Measurements from ENCODE around the gene POPDC3.

Gene POPDC3

DNA sequence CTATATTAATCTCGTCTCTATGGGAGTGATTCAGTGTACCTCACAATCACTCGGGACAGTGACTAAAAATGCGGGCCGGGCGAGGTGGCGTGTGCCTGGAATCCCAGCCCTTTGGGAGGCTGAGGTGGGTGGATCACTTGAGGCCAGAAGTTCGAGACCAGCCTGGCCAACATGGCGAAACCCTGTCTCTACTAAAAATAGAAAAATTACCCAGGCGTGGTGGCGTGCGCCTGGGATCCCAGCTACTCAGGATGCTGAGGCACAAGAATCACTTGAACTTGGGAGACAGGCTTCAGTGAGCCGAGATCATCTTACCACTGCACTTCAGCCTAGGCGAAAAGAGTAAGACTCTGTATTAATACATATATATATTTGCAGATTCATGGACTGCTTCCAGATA lies 17.4 kb downstream of the POPDC3 start:
- H3K4me1 ChIP-seq: no peaks in the 10 kb centered on the region
- DNase-seq (ENCODE audit: low spot score in 2 of 2): no peak
- in situ Hi-C loops (cut with MboI; ENCODE audit: low sequenced_read_pairs): no loop called here

DNA sequence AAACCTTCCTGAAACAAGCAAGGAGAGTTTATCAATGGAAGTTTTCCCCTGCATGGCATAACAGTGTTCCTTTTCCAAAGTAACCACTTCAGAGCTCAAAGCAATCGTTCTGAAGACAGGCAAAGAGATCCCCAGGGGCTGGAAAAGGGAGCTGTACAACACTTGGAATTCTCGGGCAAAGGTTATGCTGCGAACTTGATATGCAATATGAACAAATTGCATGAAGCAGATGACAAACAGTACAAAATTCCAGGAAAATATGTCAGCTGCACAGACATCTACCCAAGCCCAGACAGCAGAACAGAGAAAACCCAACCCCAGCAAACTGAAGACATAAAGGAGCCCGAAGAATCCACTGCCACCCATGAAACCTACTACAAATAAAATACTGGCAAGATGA lies 18.4 kb downstream of the POPDC3 start:
- DNase-seq (ENCODE audit: low spot score in 2 of 2): no peak
- in situ Hi-C loops (cut with MboI; ENCODE audit: low sequenced_read_pairs): no loop called here
- no peaks in the 10 kb centered on the region for H3K36me3 ChIP-seq (replicated peaks)
- no peaks in the 10 kb centered on the region for H3K4me1 ChIP-seq
- no peak overlapping the region for H3K4me3 ChIP-seq
- no peaks in the 10 kb centered on the region for H3K27me3 ChIP-seq (ENCODE audit: low read depth)
- H3K9me3 ChIP-seq: no peaks in the 10 kb centered on the region

More for the DNA sequence above, 17.4 kb downstream of the POPDC3 start:
- Histone ChIP-seq H3K27me3 (ENCODE audit: low read depth) (no peaks in the 10 kb centered on the region), H3K36me3 (replicated peaks) (no peaks in the 10 kb centered on the region), H3K9me3 (no peaks in the 10 kb centered on the region), H3K4me3 (no peak overlapping the region)

GRCh38 chr6:105153676-105154075 lies 26.1 kb downstream of the POPDC3 start:
- no peaks in the 10 kb centered on the region for H3K27me3 ChIP-seq (ENCODE audit: low read depth)
- H3K36me3 ChIP-seq (replicated peaks): no peaks in the 10 kb centered on the region
- DNase-seq (ENCODE audit: low spot score in 2 of 2): no peak
- H3K4me1 ChIP-seq: peaks cover 2% of the 10 kb centered on the region
- no peak overlapping the region for H3K4me3 ChIP-seq
- H3K9me3 ChIP-seq: no peaks in the 10 kb centered on the region
- in situ Hi-C loops (cut with MboI; ENCODE audit: low sequenced_read_pairs): no loop called here

DNA sequence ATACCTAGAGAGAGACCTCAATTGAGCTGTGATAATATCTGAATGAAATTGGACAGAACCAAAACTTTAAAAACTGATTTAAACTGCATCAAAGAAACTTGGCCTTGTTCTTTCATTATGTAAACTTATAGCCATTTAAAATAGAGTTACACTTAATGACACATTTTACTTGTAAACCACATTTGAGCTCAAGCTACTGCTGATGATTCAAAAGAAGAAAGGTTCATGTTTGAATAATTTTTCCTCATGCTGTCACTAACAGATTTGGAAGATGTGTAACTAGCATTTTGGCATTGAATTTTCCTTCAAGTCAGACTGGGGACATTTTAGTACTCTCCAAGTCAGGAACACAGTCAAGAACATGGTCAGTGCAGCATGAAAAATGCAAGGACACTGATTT lies 26.9 kb downstream of the POPDC3 start:
- DNase-seq (ENCODE audit: low spot score in 2 of 2): no peak
- Histone ChIP-seq H3K4me3 (no peak overlapping the region), H3K9me3 (no peaks in the 10 kb centered on the region), H3K4me1 (peaks cover 9% of the 10 kb centered on the region), H3K27me3 (ENCODE audit: low read depth) (no peaks in the 10 kb centered on the region), H3K36me3 (replicated peaks) (no peaks in the 10 kb centered on the region)
- in situ Hi-C loops (cut with MboI; ENCODE audit: low sequenced_read_pairs): no loop called here

GRCh38 chr6:105151644-105152043 lies 28.2 kb downstream of the POPDC3 start:
- DNase-seq (ENCODE audit: low spot score in 2 of 2): no peak
- H3K4me1 ChIP-seq: peaks cover 20% of the 10 kb centered on the region
- no peak overlapping the region for H3K4me3 ChIP-seq
- no peaks in the 10 kb centered on the region for H3K27me3 ChIP-seq (ENCODE audit: low read depth)
- no peaks in the 10 kb centered on the region for H3K9me3 ChIP-seq
- in situ Hi-C loops (cut with MboI; ENCODE audit: low sequenced_read_pairs): no loop called here
- no peaks in the 10 kb centered on the region for H3K36me3 ChIP-seq (replicated peaks)

DNA sequence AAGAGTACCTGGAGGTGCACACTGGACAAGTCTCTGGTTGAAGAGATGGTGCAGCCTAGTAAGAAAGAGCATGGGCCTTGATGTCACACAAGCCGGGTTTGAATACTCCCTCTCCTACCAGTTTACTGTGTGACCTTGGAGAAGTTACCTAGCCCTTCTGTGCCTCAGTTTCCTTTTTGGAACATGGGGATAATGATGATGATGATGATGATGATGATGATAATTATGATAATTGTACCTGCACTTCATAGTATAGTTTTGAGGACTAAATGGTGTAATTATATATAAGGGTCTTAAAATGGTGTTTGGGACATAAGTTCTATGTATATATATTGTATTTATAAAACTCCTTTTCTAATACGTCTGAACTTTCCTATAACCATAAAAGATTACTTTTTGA lies 41.7 kb downstream of the POPDC3 start:
- in situ Hi-C loops (cut with MboI; ENCODE audit: low sequenced_read_pairs): no loop called here
- no peaks in the 10 kb centered on the region for H3K27me3 ChIP-seq (ENCODE audit: low read depth)
- H3K9me3 ChIP-seq: no peaks in the 10 kb centered on the region
- H3K4me3 ChIP-seq: no peak overlapping the region
- peaks cover 9% of the 10 kb centered on the region; the same call in 1 of the 2 replicates for H3K4me1 ChIP-seq
- no peak for DNase-seq (ENCODE audit: low spot score in 2 of 2)
- no peaks in the 10 kb centered on the region for H3K36me3 ChIP-seq (replicated peaks)

GRCh38 chr6:105137388-105137787 lies 42.4 kb downstream of the POPDC3 start:
- in situ Hi-C loops (cut with MboI; ENCODE audit: low sequenced_read_pairs): no loop called here
- DNase-seq (ENCODE audit: low spot score in 2 of 2): no peak
- Histone ChIP-seq H3K4me1 (peaks cover 9% of the 10 kb centered on the region; the same call in 1 of the 2 replicates), H3K9me3 (no peaks in the 10 kb centered on the region), H3K4me3 (peak overlapping the region; percentile 64), H3K36me3 (replicated peaks) (no peaks in the 10 kb centered on the region), H3K27me3 (ENCODE audit: low read depth) (no peaks in the 10 kb centered on the region)

DNA sequence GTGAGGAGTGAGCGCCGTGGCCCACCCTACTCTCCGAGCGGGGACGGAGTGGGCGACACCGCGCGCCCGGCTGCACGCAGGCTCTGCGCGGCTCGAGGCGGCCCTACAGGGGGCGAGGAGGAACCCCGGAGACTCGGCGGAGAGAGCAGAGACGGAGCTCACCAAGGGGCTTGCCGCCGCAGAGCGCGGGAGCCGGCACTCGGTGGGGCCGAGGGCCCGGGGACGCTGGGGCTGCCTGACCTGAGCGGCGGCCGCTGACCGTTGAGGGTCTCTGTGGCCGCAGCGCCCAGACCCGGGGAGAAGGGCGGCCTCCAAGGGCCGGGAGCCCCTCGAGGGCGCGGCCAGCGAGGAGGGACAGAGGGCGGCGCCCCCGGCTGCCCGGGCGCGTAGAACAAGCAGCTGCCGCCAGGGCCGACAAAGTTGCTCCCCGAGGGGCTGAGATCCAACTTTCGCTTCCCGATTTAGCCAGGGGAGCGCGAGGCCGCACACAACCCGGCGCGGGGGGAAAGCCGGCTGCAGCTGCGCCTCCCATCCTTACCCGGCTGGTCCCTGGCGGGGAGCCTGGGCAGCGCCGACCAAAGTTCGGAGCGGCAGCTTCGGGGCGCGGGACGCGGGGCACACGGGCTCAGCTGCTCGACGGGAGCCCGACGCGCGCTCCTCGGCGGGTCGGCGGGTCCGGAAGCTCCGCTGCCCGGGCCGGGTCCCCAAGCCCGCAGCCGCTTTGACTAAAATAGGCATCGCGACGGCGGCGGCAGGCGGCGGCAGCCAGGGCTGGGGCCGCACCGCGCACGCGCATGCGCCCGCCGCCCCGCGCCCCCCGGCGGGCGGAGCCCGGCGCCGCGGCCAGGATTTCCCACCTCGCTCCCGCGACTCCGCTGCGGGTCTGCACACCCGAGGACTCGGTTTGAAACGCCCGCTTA lies 43.1 kb downstream of the POPDC3 start:
- Histone ChIP-seq H3K27me3 (ENCODE audit: low read depth) (no peaks in the 10 kb centered on the region), H3K4me3 (peak overlapping the region; percentile 64), H3K36me3 (replicated peaks) (no peaks in the 10 kb centered on the region), H3K9me3 (no peaks in the 10 kb centered on the region), H3K4me1 (peaks cover 9% of the 10 kb centered on the region; the same call in 1 of the 2 replicates)
- in situ Hi-C loops (cut with MboI; ENCODE audit: low sequenced_read_pairs): no loop called here
- peak; percentile 49 to 72 for DNase-seq (ENCODE audit: low spot score in 2 of 2)

DNA sequence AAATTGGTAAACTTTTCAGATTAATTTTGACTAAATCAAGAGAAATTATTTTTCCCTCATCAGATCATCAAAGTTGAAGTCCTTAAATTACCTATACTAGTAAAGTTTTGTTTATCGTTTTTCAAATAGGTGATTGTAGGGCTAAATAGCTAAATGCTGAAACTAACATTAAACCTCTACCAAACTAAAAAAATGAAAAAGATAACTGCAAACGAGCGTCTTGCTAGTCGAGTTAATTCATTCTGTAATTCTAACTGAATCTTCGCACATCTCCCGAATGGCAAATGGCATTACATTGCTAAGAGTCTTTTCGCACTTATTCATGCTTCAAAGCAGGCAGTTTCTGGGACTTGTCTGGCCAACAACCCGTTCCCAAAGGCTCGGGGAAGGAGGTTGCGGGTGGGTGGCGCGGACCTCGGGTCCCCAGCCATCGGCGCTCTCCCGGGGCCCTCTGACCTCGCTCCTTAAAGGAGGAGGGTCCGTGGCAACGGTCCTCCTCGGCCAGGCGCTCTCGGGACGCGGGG lies 43.8 kb downstream of the POPDC3 start:
- in situ Hi-C loops (cut with MboI; ENCODE audit: low sequenced_read_pairs): no loop called here
- Histone ChIP-seq H3K4me1 (peaks cover 9% of the 10 kb centered on the region; the same call in 1 of the 2 replicates), H3K36me3 (replicated peaks) (no peaks in the 10 kb centered on the region), H3K27me3 (ENCODE audit: low read depth) (no peaks in the 10 kb centered on the region), H3K4me3 (peak overlapping the region; percentile 64), H3K9me3 (no peaks in the 10 kb centered on the region)
- DNase-seq (ENCODE audit: low spot score in 2 of 2): peak in 1 of 2 experiments; percentile 14

DNA sequence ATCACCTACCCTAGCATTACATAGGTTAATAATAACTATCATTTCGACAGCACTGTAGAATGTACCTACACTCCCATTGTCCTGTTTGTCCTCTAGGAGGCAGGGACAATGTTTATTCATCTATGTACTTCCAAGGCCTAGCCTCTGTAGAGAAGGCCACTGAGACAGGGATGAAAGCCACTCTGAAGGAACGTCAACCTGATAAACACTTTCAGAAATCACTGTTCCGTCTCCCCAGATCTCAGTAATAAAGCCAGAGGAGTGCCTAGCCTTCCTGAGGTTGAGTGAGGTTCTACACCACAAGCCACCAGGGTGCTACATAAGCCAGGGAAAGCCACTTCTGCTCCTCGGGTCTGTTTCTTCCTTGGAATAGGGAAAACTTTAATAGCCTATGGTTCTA lies 44.8 kb downstream of the POPDC3 start:
- H3K27me3 ChIP-seq (ENCODE audit: low read depth): no peaks in the 10 kb centered on the region
- in situ Hi-C loops (cut with MboI; ENCODE audit: low sequenced_read_pairs): no loop called here
- H3K4me3 ChIP-seq: no peak overlapping the region

DNA sequence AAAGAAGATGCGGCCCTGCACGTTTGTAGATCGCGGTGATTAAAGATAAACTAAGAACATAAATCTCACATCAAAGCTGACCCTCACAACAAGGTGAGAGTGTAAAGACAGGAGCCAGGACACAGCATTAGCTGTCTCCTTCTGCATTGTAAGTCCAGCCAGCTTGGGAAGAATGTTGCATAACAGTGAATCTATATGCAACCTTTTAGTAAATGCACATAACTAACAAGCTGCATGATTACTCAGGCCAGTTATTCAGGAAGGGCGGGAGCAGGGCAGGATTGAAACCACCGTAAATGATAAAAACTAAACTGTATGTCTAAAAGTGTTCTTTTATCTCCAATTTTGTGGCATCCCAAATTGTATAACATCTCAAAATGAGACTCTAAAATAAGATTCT lies 57.1 kb downstream of the POPDC3 start:
- no peaks in the 10 kb centered on the region for H3K4me1 ChIP-seq
- H3K36me3 ChIP-seq (replicated peaks): no peaks in the 10 kb centered on the region; the same call in 1 of the 2 replicates
- no peaks in the 10 kb centered on the region for H3K27me3 ChIP-seq (ENCODE audit: low read depth)
- DNase-seq (ENCODE audit: low spot score in 2 of 2): no peak
- H3K4me3 ChIP-seq: no peak overlapping the region
- no peaks in the 10 kb centered on the region for H3K9me3 ChIP-seq
- in situ Hi-C loops (cut with MboI; ENCODE audit: low sequenced_read_pairs): no loop called here

More for the DNA sequence above, 44.8 kb downstream of the POPDC3 start:
- peak; percentile 16 for DNase-seq (ENCODE audit: low spot score in 2 of 2)
- no peaks in the 10 kb centered on the region for H3K36me3 ChIP-seq (replicated peaks)
- no peaks in the 10 kb centered on the region for H3K9me3 ChIP-seq
- peaks cover 9% of the 10 kb centered on the region; the same call in 1 of the 2 replicates for H3K4me1 ChIP-seq

GRCh38 chr6:105121981-105122380 lies 57.8 kb downstream of the POPDC3 start:
- H3K36me3 ChIP-seq (replicated peaks): no peaks in the 10 kb centered on the region; the same call in 1 of the 2 replicates
- DNase-seq (ENCODE audit: low spot score in 2 of 2): no peak
- in situ Hi-C loops (cut with MboI; ENCODE audit: low sequenced_read_pairs): no loop called here
- H3K27me3 ChIP-seq (ENCODE audit: low read depth): no peaks in the 10 kb centered on the region
- H3K4me3 ChIP-seq: no peak overlapping the region
- H3K4me1 ChIP-seq: no peaks in the 10 kb centered on the region
- H3K9me3 ChIP-seq: no peaks in the 10 kb centered on the region

GRCh38 chr6:105120570-105120969 lies 59.2 kb downstream of the POPDC3 start:
- Histone ChIP-seq H3K4me3 (no peak overlapping the region), H3K27me3 (ENCODE audit: low read depth) (no peaks in the 10 kb centered on the region), H3K9me3 (no peaks in the 10 kb centered on the region), H3K36me3 (replicated peaks) (no peaks in the 10 kb centered on the region; the same call in 1 of the 2 replicates), H3K4me1 (no peaks in the 10 kb centered on the region)
- DNase-seq (ENCODE audit: low spot score in 2 of 2): no peak
- in situ Hi-C loops (cut with MboI; ENCODE audit: low sequenced_read_pairs): no loop called here

- H3K4me3 ChIP-seq: no peak overlapping the region
- DNase-seq (ENCODE audit: low spot score in 2 of 2): no peak
- H3K4me1 ChIP-seq: peaks cover 11% of the 10 kb centered on the region
- H3K9me3 ChIP-seq: no peaks in the 10 kb centered on the region
- peaks cover 4% of the 10 kb centered on the region; the same call in 1 of the 2 replicates for H3K36me3 ChIP-seq (replicated peaks)
- in situ Hi-C loops (cut with MboI; ENCODE audit: low sequenced_read_pairs): no loop called here
- no peaks in the 10 kb centered on the region for H3K27me3 ChIP-seq (ENCODE audit: low read depth)
These were observed 63.7 kb downstream of the POPDC3 start for GRCh38 chr6:105116150-105116549.

Measured in HAP-1 (cell line).